Panc1 (cell line): ENCODE measurements around the gene EIPR1. TPM values are rescaled to one million over a fixed set of nuclear protein-coding genes. Genes with fewer than 3 reads are reported as not detected.

Experiments
- ATAC-seq: fragments of 200-7000 bp; cut with Tn5 transposase; 2 replicates; pipeline ENCODE4 v1.9.1; 2020; ENCODE audit warnings: mild to moderate bottlenecking, moderate library complexity
- BruUV-seq: library from RNA; stranded (reverse); fragments of 400-500 nt; replicated peaks from 2 replicates; lab custom pipeline; 2021; lab: Mats Ljungman, UMichigan
- CTCF ChIA-PET: fragments of 300-600 bp; sonication (Branson Sonifier 250); formaldehyde crosslinking; loops from one replicate; lab custom pipeline; 2022; ENCODE audit warnings: antibody characterized with exemption; lab: Charles Lee
- POLR2A ChIA-PET: fragments of 300-600 bp; sonication (Branson Sonifier 250); formaldehyde crosslinking; loops from one replicate; lab custom pipeline; 2022; ENCODE audit warnings: antibody characterized with exemption; lab: Charles Lee
- DNase-seq: peaks from one replicate; pipeline ENCODE4 v3.0.0-alpha.2; 2010; ENCODE audit warnings: low read depth, low spot score
- H3K27ac ChIP-seq: 2 replicates; pipeline ENCODE4 v1.5.1; 2011; ENCODE audit warnings: mild to moderate bottlenecking, low read length, inconsistent platforms
- H3K27me3 ChIP-seq: fragments of 200-500 bp; sonication (Bioruptor generic); 2 replicates; pipeline ENCODE4 v1.6.0; 2014; ENCODE audit warnings: low read length, inconsistent platforms; ENCODE audit not compliant: control insufficient read depth, insufficient read depth
- H3K36me3 ChIP-seq: fragments of 200-500 bp; sonication (Bioruptor generic); 2 replicates; pipeline ENCODE4 v1.5.1; 2014; ENCODE audit warnings: inconsistent platforms, mild to moderate bottlenecking, low read length, moderate library complexity; ENCODE audit not compliant: control insufficient read depth, insufficient read depth
- H3K4me1 ChIP-seq: 2 replicates; pipeline ENCODE4 v1.5.1; 2011; ENCODE audit warnings: inconsistent platforms, mild to moderate bottlenecking, low read length, moderate library complexity; ENCODE audit not compliant: control insufficient read depth, insufficient read depth
- H3K4me3 ChIP-seq, 2 experiments: 2 replicates each; pipeline ENCODE4 v1.5.1; 2011 to 2012; ENCODE audit warnings: low read depth in 2 of 2, low read length in 2 of 2, mild to moderate bottlenecking in 2 of 2, inconsistent platforms in 1 of 2, moderate library complexity in 1 of 2
- H3K9me3 ChIP-seq: fragments of 200-500 bp; sonication (Bioruptor generic); 2 replicates; pipeline ENCODE4 v1.5.1; 2014; ENCODE audit warnings: low read depth, mild to moderate bottlenecking, inconsistent platforms, low read length, moderate library complexity; ENCODE audit not compliant: control insufficient read depth, insufficient read depth
- POLR2AphosphoS5 ChIP-seq: IDR thresholded peaks from 2 replicates; pipeline ENCODE4 v1.6.1; 2012; ENCODE audit warnings: mild to moderate bottlenecking, low read depth, low read length, moderate library complexity
- TCF7L2 ChIP-seq: IDR thresholded peaks from 2 replicates; pipeline ENCODE4 v1.6.1; 2011; ENCODE audit warnings: mild to moderate bottlenecking, low read depth, low read length, inconsistent platforms
- in situ Hi-C: cut with HindIII; loops from 2 replicates; pipeline ENCODE4 v1.10.0; 2016; ENCODE audit warnings: low sequenced_read_pairs, low pct_unique_long_range_greater_than_20kb
- intact Hi-C: fragments of 100-400 bp; cut with micrococcal nuclease; formaldehyde crosslinking; loops from one replicate; pipeline ENCODE4 v1.10.0; 2022; ENCODE audit not compliant: unreplicated experiment
- total RNA-seq: library from RNA; stranded (reverse); gene quantifications from one replicate; pipeline ENCODE4 v1.2.1, GENCODE V29; 2021; ENCODE audit not compliant: unreplicated experiment
- TF ChIP-seq, protein P1 (sequence below), 2 experiments: IDR thresholded peaks; 2 replicates each; pipeline ENCODE4 v1.6.1; 2011 to 2012; ENCODE audit warnings: low read depth in 2 of 2, control low read depth in 1 of 2, low read length in 1 of 2, mild to moderate bottlenecking in 1 of 2, moderate library complexity in 1 of 2; ENCODE audit not compliant: insufficient read depth in 1 of 2

Gene EIPR1
- total RNA-seq, 1 experiment from 2014 or later = 26.7 TPM

DNA sequence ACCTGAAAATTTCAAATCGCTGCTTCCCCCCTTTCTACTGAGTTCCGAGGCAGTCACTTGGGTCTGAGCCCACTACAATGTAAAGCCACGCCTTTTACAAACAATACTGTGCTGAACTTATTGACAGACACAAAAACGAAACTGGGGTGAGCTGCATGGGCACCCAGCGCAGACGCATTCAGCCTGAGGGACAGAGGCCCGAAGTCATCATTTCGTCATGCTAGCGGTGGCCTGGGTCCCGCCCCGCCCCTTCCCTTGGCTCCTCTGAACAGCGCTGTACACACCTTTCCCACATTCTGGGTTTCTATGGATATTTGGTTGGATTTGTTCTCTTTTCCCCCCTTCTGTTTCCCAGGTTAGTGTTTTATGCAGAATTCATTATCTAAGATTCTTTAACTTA, 71.7 kb downstream of the EIPR1 start:
- in situ Hi-C loops = no loop called here
- no peak for DNase-seq
- Histone ChIP-seq H3K27ac (no peak overlapping the region), H3K36me3 (no peaks in the 10 kb centered on the region), H3K4me3 (no peak overlapping the region), H3K27me3 (no peaks in the 10 kb centered on the region), H3K4me1 (peaks cover 4% of the 10 kb centered on the region; the same call in 1 of the 2 replicates), H3K9me3 (no peaks in the 10 kb centered on the region)
- BruUV-seq = no TSS peak
- CTCF ChIA-PET = no interaction called here
- intact Hi-C loops = no loop called here
- POLR2A ChIA-PET = no interaction called here
- no peak for ATAC-seq
- TF ChIP-seq POLR2AphosphoS5 (no peak), TCF7L2 (no peak)
- TF ChIP-seq, protein P1, sequence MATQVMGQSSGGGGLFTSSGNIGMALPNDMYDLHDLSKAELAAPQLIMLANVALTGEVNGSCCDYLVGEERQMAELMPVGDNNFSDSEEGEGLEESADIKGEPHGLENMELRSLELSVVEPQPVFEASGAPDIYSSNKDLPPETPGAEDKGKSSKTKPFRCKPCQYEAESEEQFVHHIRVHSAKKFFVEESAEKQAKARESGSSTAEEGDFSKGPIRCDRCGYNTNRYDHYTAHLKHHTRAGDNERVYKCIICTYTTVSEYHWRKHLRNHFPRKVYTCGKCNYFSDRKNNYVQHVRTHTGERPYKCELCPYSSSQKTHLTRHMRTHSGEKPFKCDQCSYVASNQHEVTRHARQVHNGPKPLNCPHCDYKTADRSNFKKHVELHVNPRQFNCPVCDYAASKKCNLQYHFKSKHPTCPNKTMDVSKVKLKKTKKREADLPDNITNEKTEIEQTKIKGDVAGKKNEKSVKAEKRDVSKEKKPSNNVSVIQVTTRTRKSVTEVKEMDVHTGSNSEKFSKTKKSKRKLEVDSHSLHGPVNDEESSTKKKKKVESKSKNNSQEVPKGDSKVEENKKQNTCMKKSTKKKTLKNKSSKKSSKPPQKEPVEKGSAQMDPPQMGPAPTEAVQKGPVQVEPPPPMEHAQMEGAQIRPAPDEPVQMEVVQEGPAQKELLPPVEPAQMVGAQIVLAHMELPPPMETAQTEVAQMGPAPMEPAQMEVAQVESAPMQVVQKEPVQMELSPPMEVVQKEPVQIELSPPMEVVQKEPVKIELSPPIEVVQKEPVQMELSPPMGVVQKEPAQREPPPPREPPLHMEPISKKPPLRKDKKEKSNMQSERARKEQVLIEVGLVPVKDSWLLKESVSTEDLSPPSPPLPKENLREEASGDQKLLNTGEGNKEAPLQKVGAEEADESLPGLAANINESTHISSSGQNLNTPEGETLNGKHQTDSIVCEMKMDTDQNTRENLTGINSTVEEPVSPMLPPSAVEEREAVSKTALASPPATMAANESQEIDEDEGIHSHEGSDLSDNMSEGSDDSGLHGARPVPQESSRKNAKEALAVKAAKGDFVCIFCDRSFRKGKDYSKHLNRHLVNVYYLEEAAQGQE (IDR thresholded peaks at IDR 0.05; ENCODE audit: insufficient read depth in 1 of 2, low read depth in 2 of 2, low read length in 1 of 2) = no peak

DNA sequence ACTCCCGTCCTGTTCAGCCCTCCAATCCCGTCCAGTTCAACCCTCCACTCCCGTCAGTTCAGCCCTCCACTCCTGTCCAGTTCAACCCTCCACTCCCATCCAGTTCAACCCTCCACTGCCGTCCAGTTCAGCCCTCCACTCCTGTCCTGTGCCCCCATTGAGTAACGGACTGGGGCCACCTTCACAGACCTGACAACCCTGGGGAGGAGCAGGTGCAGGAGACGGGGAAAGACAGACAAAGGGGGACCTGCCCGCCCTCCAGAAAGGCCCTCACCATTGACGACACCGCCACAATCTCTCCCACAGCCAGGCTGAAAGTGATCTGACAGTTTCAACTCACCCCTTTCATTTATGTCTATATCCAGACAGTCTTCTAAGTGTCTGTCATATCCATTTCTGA, 72.2 kb downstream of the EIPR1 start:
- intact Hi-C loops = no loop called here

More for the DNA sequence above, 72.2 kb downstream of the EIPR1 start:
- CTCF ChIA-PET = no interaction called here
- no peaks in the 10 kb centered on the region for H3K36me3 ChIP-seq
- TF ChIP-seq, protein P1 (IDR thresholded peaks at IDR 0.05; ENCODE audit: insufficient read depth in 1 of 2, low read depth in 2 of 2, low read length in 1 of 2) = no peak
- POLR2A ChIA-PET = no interaction called here
- DNase-seq = no peak
- H3K27ac ChIP-seq = no peak overlapping the region
- no peaks in the 10 kb centered on the region for H3K27me3 ChIP-seq
- ATAC-seq = no peak
- H3K4me3 ChIP-seq = no peak overlapping the region
- BruUV-seq = no TSS peak
- no peaks in the 10 kb centered on the region for H3K9me3 ChIP-seq
- peaks cover 4% of the 10 kb centered on the region; the same call in 1 of the 2 replicates for H3K4me1 ChIP-seq
- in situ Hi-C loops = no loop called here
